Fibroblast of lung (primary cell): ENCODE measurements around the gene TGFBR2. TPM values are rescaled to one million over a fixed set of nuclear protein-coding genes. Genes with fewer than 3 reads are reported as not detected.
A peak's percentile ranks its signal among the peaks of the same experiment; 100 is the strongest.

ENCODE experiments used
- DNase-seq, 2 donors: peaks; one replicate each; pipeline versions ENCODE4 v3.0.0 to v3.0.0-alpha.2; 2010; ENCODE audit warnings: low read depth in 2 of 2
- H2AFZ ChIP-seq: 2 replicates; pipeline ENCODE4 v1.5.1; 2012; ENCODE audit warnings: low read length, control low read depth, inconsistent platforms
- H3K27ac ChIP-seq: 2 replicates; pipeline ENCODE4 v1.5.1; 2011; ENCODE audit warnings: low read length, control low read depth; ENCODE audit not compliant: insufficient read depth
- H3K27me3 ChIP-seq: 2 replicates; pipeline ENCODE4 v1.5.1; 2011; ENCODE audit warnings: mild to moderate bottlenecking, low read length; ENCODE audit not compliant: control insufficient read depth, insufficient read depth
- H3K36me3 ChIP-seq: 2 replicates; pipeline ENCODE4 v1.5.1; 2011; ENCODE audit warnings: low read length; ENCODE audit not compliant: control insufficient read depth, insufficient read depth
- H3K4me1 ChIP-seq: 2 replicates; pipeline ENCODE4 v1.5.1; 2011; ENCODE audit warnings: low read length; ENCODE audit not compliant: control insufficient read depth, insufficient read depth; ENCODE audit errors: extremely low read depth
- H3K4me2 ChIP-seq: 2 replicates; pipeline ENCODE4 v1.5.1; 2011; ENCODE audit warnings: low read length, control low read depth; ENCODE audit not compliant: insufficient read depth; ENCODE audit errors: extremely low read depth
- H3K4me3 ChIP-seq, 4 experiments: fragments of 200-600 bp in 1 of 4; sonication (generic) in 1 of 4; replicated peaks in 1 of 4; 2 replicates each; pipeline ENCODE4 v1.5.1; 2011 to 2016; ENCODE audit warnings: low read length in 4 of 4, low read depth in 3 of 4, mild to moderate bottlenecking in 3 of 4, control low read depth in 2 of 4, inconsistent platforms in 1 of 4, mixed read lengths in 1 of 4; ENCODE audit not compliant: insufficient read depth in 1 of 4; ENCODE audit errors: control extremely low read depth in 1 of 4
- H3K79me2 ChIP-seq: 2 replicates; pipeline ENCODE4 v1.5.1; 2012; ENCODE audit warnings: mild to moderate bottlenecking, low read length, inconsistent platforms; ENCODE audit not compliant: control insufficient read depth, insufficient read depth
- H3K9ac ChIP-seq: 2 replicates; pipeline ENCODE4 v1.5.1; 2011; ENCODE audit warnings: mild to moderate bottlenecking, low read length, control low read depth; ENCODE audit not compliant: insufficient read depth
- H3K9me3 ChIP-seq: 2 replicates; pipeline ENCODE4 v1.5.1; 2012; ENCODE audit warnings: low read depth, low read length; ENCODE audit not compliant: control insufficient read depth, insufficient read depth
- H4K20me1 ChIP-seq: 2 replicates; pipeline ENCODE4 v1.5.1; 2011; ENCODE audit warnings: low read length; ENCODE audit not compliant: control insufficient read depth, insufficient read depth; ENCODE audit errors: extremely low read depth
- EZH2 ChIP-seq: IDR thresholded peaks from 2 replicates; pipeline ENCODE4 v1.5.1; 2012; ENCODE audit warnings: low read length, control low read depth, mild to moderate bottlenecking; ENCODE audit errors: missing control alignments
- polyA plus RNA-seq, 2 donors: library from polyadenylated mRNA; depleted of rRNA in 1 of 2; stranded (reverse) in 1 of 2; unstranded in 1 of 2; fragments of >200 nt; gene quantifications; 2 replicates each; pipeline ENCODE4 v1.2.1, GENCODE V29; 2011 to 2012; ENCODE audit warnings: missing spikeins in 1 of 2
- total RNA-seq: library from RNA; depleted of rRNA; stranded (reverse); fragments of >200 nt; gene quantifications from 2 replicates; pipeline ENCODE4 v1.2.1, GENCODE V29; 2014
- TF ChIP-seq, protein P1 (sequence below), 2 donors: IDR thresholded peaks in 1 of 2; conservative IDR thresholded peaks in 1 of 2; 1 replicate in 1 of 2; 2 replicates in 1 of 2; pipeline ENCODE4 v1.5.1; 2011 to 2012; ENCODE audit warnings: low read length in 2 of 2, control low read depth in 1 of 2, inconsistent platforms in 1 of 2, low read depth in 1 of 2, mild to moderate bottlenecking in 1 of 2

The TGFBR2 gene
- total and polyA plus RNA-seq, 2 donors (not counting 1 experiment from before 2014, with no cell fraction given): 93.0 to 126 TPM

DNA sequence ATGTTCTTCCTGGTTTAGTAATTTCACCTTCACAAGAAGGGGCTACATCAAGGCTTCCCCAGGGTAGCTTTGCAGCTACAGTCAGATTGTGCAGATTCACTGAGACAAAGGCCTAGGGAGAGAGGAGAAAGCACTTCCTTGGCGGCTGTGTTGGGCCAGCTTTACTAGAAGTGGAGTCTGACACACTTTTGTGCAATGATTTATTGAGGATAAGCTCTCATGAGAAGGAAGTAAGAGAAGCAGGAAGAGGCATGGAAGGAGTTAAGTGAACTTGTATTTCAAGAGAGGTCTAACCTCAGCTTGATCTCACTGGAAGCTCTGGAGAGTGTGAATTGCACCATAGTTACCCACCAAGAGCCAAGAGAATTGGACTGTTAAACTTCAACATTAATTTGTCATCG is 78.9 kb downstream of the TGFBR2 start:
- TF ChIP-seq, protein P1, sequence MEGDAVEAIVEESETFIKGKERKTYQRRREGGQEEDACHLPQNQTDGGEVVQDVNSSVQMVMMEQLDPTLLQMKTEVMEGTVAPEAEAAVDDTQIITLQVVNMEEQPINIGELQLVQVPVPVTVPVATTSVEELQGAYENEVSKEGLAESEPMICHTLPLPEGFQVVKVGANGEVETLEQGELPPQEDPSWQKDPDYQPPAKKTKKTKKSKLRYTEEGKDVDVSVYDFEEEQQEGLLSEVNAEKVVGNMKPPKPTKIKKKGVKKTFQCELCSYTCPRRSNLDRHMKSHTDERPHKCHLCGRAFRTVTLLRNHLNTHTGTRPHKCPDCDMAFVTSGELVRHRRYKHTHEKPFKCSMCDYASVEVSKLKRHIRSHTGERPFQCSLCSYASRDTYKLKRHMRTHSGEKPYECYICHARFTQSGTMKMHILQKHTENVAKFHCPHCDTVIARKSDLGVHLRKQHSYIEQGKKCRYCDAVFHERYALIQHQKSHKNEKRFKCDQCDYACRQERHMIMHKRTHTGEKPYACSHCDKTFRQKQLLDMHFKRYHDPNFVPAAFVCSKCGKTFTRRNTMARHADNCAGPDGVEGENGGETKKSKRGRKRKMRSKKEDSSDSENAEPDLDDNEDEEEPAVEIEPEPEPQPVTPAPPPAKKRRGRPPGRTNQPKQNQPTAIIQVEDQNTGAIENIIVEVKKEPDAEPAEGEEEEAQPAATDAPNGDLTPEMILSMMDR (conservative IDR thresholded peaks at IDR 0.05 in 1 of 2, IDR thresholded peaks at IDR 0.05 in 1 of 2; ENCODE audit: low read depth in 1 of 2, low read length in 2 of 2): no peak
- TF ChIP-seq EZH2: no peak
- H3K36me3 ChIP-seq: peaks cover 3% of the 10 kb centered on the region
- peaks cover 35% of the 10 kb centered on the region for H3K4me1 ChIP-seq
- H3K27me3 ChIP-seq: no peaks in the 10 kb centered on the region
- H3K27ac ChIP-seq: no peak overlapping the region
- no peaks in the 10 kb centered on the region for H3K9me3 ChIP-seq
- H3K9ac ChIP-seq: no peak overlapping the region
- no peak overlapping the region for H3K4me3 ChIP-seq
- DNase-seq: no peak
- H3K4me2 ChIP-seq: no peak overlapping the region
- no peak overlapping the region for H2AFZ ChIP-seq
- no peaks in the 10 kb centered on the region for H4K20me1 ChIP-seq
- peaks cover 9% of the 10 kb centered on the region for H3K79me2 ChIP-seq

DNA sequence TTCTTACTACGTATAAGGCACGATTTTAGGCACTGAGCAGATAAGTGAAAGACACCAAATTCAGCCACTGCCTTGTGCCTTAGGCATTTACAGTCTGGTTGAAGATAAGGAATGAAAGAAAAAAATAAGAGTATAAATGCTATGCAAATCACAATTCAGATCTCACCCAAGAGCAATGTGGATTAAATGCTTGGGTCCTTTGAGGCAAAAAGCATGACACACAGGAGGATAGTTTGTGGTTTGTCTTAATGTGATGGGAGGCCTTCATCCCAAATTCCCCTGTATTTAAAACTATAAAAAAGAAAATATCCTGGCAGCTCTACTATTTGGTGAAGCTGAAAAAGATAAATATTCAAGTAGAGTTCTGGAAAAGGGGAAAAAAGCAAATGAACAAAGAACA is 79.8 kb downstream of the TGFBR2 start:
- Histone ChIP-seq H3K4me3 (no peak overlapping the region), H3K4me2 (no peak overlapping the region), H3K9me3 (no peaks in the 10 kb centered on the region), H3K27ac (no peak overlapping the region), H3K9ac (no peak overlapping the region), H3K27me3 (no peaks in the 10 kb centered on the region), H4K20me1 (no peaks in the 10 kb centered on the region), H2AFZ (no peak overlapping the region), H3K36me3 (peaks cover 5% of the 10 kb centered on the region), H3K4me1 (peaks cover 31% of the 10 kb centered on the region), H3K79me2 (peaks cover 9% of the 10 kb centered on the region)
- peak in 1 of 2 donors; percentile 57 for DNase-seq
- TF ChIP-seq EZH2: no peak
- TF ChIP-seq, protein P1 (conservative IDR thresholded peaks at IDR 0.05 in 1 of 2, IDR thresholded peaks at IDR 0.05 in 1 of 2; ENCODE audit: low read depth in 1 of 2, low read length in 2 of 2): no peak

DNA sequence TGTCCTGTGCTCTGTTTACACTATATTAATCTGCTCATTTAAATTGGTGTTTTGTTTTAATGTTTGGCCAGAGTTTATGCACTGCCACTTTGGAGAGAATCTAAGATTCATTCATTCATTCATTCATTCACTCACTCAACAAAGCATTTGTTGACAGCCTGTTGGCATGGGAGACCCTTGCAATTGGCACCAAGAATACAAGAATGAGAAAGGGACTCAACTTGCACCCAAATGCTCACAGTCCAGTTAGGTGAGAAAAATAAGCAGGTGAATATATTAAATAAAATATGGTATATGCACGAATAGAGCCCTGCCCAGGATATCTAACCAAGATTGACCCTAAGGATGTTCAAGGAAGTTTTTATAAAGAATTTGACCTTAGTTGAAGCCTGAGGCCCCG is 80.4 kb downstream of the TGFBR2 start:
- peaks cover 26% of the 10 kb centered on the region for H3K4me1 ChIP-seq
- peaks cover 9% of the 10 kb centered on the region for H3K79me2 ChIP-seq
- TF ChIP-seq, protein P1 (conservative IDR thresholded peaks at IDR 0.05 in 1 of 2, IDR thresholded peaks at IDR 0.05 in 1 of 2; ENCODE audit: low read depth in 1 of 2, low read length in 2 of 2): no peak
- TF ChIP-seq EZH2: no peak
- H3K9ac ChIP-seq: no peak overlapping the region
- H3K9me3 ChIP-seq: no peaks in the 10 kb centered on the region
- H2AFZ ChIP-seq: no peak overlapping the region
- no peaks in the 10 kb centered on the region for H4K20me1 ChIP-seq
- no peak overlapping the region for H3K27ac ChIP-seq
- no peaks in the 10 kb centered on the region for H3K27me3 ChIP-seq
- H3K36me3 ChIP-seq: peaks cover 8% of the 10 kb centered on the region
- no peak overlapping the region for H3K4me2 ChIP-seq
- H3K4me3 ChIP-seq: no peak overlapping the region
- DNase-seq: no peak
